Lower leg skin (tissue), 4 donors: Measurements from ENCODE around the gene SLC35F5. TPM values are rescaled to one million over a fixed set of nuclear protein-coding genes. Genes with fewer than 3 reads are reported as not detected.

Source experiments
- microRNA-seq, 2 donors: library from miRNA; unstranded; fragments of <30 nt; microRNA quantifications; one replicate each; pipeline ENCODE4, GENCODE V29; 2016; ENCODE audit warnings: borderline replicate concordance in 2 of 2, borderline number of aligned reads in 1 of 2
- total RNA-seq, 4 donors: library from RNA; depleted of rRNA; stranded (reverse); fragments of >200 nt; gene quantifications; one replicate each; pipeline ENCODE4 v1.1.0, GENCODE V29; 2016

The SLC35F5 gene
- total RNA-seq, 4 donors from 2014 or later = 75.1 to 126 (median 81.9) TPM

Small RNA genes lying within 50 kb of the gene (microRNA-seq; reads per million reads assigned to microRNA genes)
- 0 reads per million in 2 donors for gene MIR4782

Other genes starting within 250 kb of the SLC35F5 start
- 10 to 100 TPM in 3 of 4 donors, 1 to 10 TPM in 1; 9.2 to 18.0 (median 12.1) TPM for gene RABL2A, start 129.4 kb downstream of the SLC35F5 start, total RNA-seq
- gene ACTR3, start 133.4 kb upstream of the SLC35F5 start, total RNA-seq = 100 to 1,000 TPM in 3 of 4 donors, 10 to 100 TPM in 1; 92.5 to 154 (median 115) TPM